WTC11 (cell line): ENCODE data around the gene DCLK1. TPM values are rescaled to one million over a fixed set of nuclear protein-coding genes. Genes with fewer than 3 reads are reported as not detected.

Source experiments
- ATAC-seq: fragments of 200-7000 bp; cut with Tn5 transposase; 2 replicates; pipeline ENCODE4 v1.10.0; 2021; ENCODE audit warnings: mild to moderate bottlenecking, moderate library complexity
- CTCF ChIA-PET: fragments of 300-600 bp; sonication (Branson Sonifier 250); formaldehyde crosslinking; loops from one replicate; lab custom pipeline; 2021; ENCODE audit warnings: antibody characterized with exemption; lab: Charles Lee
- POLR2A ChIA-PET: fragments of 350-600 bp; sonication (Branson Sonifier 250); formaldehyde crosslinking; loops from one replicate; lab custom pipeline; 2021; ENCODE audit warnings: antibody characterized with exemption; lab: Charles Lee
- DNase-seq: peaks from one replicate; pipeline ENCODE4 v3.0.0; 2021; ENCODE audit warnings: low spot score
- H3K27ac Mint-ChIP-seq: 2 replicates; pipeline ENCODE4 v1.8.0; 2021; ENCODE audit warnings: mixed read lengths
- H3K27me3 Mint-ChIP-seq: 2 replicates; pipeline ENCODE4 v1.8.0; 2021; ENCODE audit warnings: low read depth, mild to moderate bottlenecking, moderate library complexity, mixed read lengths
- H3K36me3 Mint-ChIP-seq: 2 replicates; pipeline ENCODE4 v1.8.0; 2021; ENCODE audit warnings: mixed read lengths
- H3K4me1 Mint-ChIP-seq: 2 replicates; pipeline ENCODE4 v1.8.0; 2022; ENCODE audit warnings: mixed read lengths
- H3K4me3 Mint-ChIP-seq: 2 replicates; pipeline ENCODE4 v1.8.0; 2021; ENCODE audit warnings: mild to moderate bottlenecking, moderate library complexity, mixed read lengths
- H3K9me3 Mint-ChIP-seq: 2 replicates; pipeline ENCODE4 v1.8.0; 2021; ENCODE audit warnings: mixed read lengths
- CBFB ChIP-seq: sonication (generic); formaldehyde crosslinking; IDR thresholded peaks from 2 replicates; pipeline ENCODE4 v1.8.1; 2022; ENCODE audit warnings: mild to moderate bottlenecking, low read depth, missing genetic modification reagents
- E2F5 ChIP-seq: sonication (generic); formaldehyde crosslinking; IDR thresholded peaks from 2 replicates; pipeline ENCODE4 v1.8.1; 2022; ENCODE audit warnings: mild to moderate bottlenecking, moderate library complexity, missing genetic modification reagents
- EMX1 ChIP-seq: fragments of 250-450 bp; sonication (Bioruptor Pico); IDR thresholded peaks from 2 replicates; pipeline ENCODE4 v1.8.0; 2021; ENCODE audit warnings: mild to moderate bottlenecking
- FOXJ3 ChIP-seq: sonication (generic); formaldehyde crosslinking; IDR thresholded peaks from 2 replicates; pipeline ENCODE4 v1.9.0; 2021; ENCODE audit warnings: missing genetic modification reagents, mild to moderate bottlenecking, borderline replicate concordance
- HMGA2 ChIP-seq: fragments of 250-450 bp; sonication (Bioruptor Pico); IDR thresholded peaks from 2 replicates; pipeline ENCODE4 v1.4.0; 2021; ENCODE audit warnings: mild to moderate bottlenecking, moderate library complexity
- JUN ChIP-seq: sonication (generic); formaldehyde crosslinking; IDR thresholded peaks from 2 replicates; pipeline ENCODE4 v1.8.0; 2023; ENCODE audit warnings: mild to moderate bottlenecking, missing genetic modification reagents
- MAX ChIP-seq: sonication (generic); formaldehyde crosslinking; IDR thresholded peaks from 2 replicates; pipeline ENCODE4 v1.8.0; 2022; ENCODE audit warnings: mild to moderate bottlenecking, missing genetic modification reagents
- MLX ChIP-seq: sonication (generic); formaldehyde crosslinking; IDR thresholded peaks from 2 replicates; pipeline ENCODE4 v1.8.1; 2023; ENCODE audit warnings: mild to moderate bottlenecking, missing genetic modification reagents, moderate library complexity
- NFE2L1 ChIP-seq: sonication (generic); formaldehyde crosslinking; IDR thresholded peaks from 2 replicates; pipeline ENCODE4 v1.8.1; 2023; ENCODE audit warnings: missing genetic modification reagents
- NR1H2 ChIP-seq: sonication (generic); formaldehyde crosslinking; IDR thresholded peaks from 2 replicates; pipeline ENCODE4 v1.9.0; 2021; ENCODE audit warnings: mild to moderate bottlenecking, moderate library complexity, missing genetic modification reagents
- SMAD3 ChIP-seq: sonication (generic); formaldehyde crosslinking; IDR thresholded peaks from 2 replicates; pipeline ENCODE4 v1.8.0; 2022; ENCODE audit warnings: missing genetic modification reagents, mild to moderate bottlenecking, borderline replicate concordance
- SOX15 ChIP-seq: fragments of 250-450 bp; sonication (Bioruptor Pico); IDR thresholded peaks from 2 replicates; pipeline ENCODE4 v1.9.0; 2021; ENCODE audit warnings: mild to moderate bottlenecking
- TP53 ChIP-seq: sonication (generic); formaldehyde crosslinking; IDR thresholded peaks from 2 replicates; pipeline ENCODE4 v1.8.1; 2023; ENCODE audit warnings: mild to moderate bottlenecking, missing genetic modification reagents
- total RNA-seq: library from RNA; stranded (reverse); gene quantifications from 3 replicates; pipeline ENCODE4 v1.2.3, GENCODE V29; 2021
- TF ChIP-seq, protein P1 (sequence below): sonication (generic); formaldehyde crosslinking; IDR thresholded peaks from 2 replicates; pipeline ENCODE4 v1.8.1; 2023; ENCODE audit warnings: mild to moderate bottlenecking, missing genetic modification reagents
- TF ChIP-seq, protein P2 (sequence below): fragments of 250-450 bp; sonication (Bioruptor Pico); conservative IDR thresholded peaks from 2 replicates; pipeline ENCODE4 v1.9.0; 2021; ENCODE audit warnings: mild to moderate bottlenecking
- TF ChIP-seq, protein P3 (sequence below): sonication (generic); formaldehyde crosslinking; IDR thresholded peaks from 2 replicates; pipeline ENCODE4 v1.8.0; 2023; ENCODE audit warnings: missing genetic modification reagents, mild to moderate bottlenecking, borderline replicate concordance
- TF ChIP-seq, protein P4 (sequence below): sonication (generic); formaldehyde crosslinking; IDR thresholded peaks from 2 replicates; pipeline ENCODE4 v1.8.1; 2022; ENCODE audit warnings: low read depth, mild to moderate bottlenecking, moderate library complexity, missing genetic modification reagents, borderline replicate concordance
- TF ChIP-seq, protein P5 (sequence below): fragments of 250-450 bp; sonication (Bioruptor Pico); IDR thresholded peaks from 2 replicates; pipeline ENCODE4 v1.8.0; 2021; ENCODE audit warnings: mild to moderate bottlenecking

Gene DCLK1
- total RNA-seq, 1 experiment from 2014 or later = 18.5 TPM

GRCh38 chr13:36028359-36029025 lies 102.7 kb downstream of the DCLK1 start (continued):
- TF ChIP-seq, protein P1, sequence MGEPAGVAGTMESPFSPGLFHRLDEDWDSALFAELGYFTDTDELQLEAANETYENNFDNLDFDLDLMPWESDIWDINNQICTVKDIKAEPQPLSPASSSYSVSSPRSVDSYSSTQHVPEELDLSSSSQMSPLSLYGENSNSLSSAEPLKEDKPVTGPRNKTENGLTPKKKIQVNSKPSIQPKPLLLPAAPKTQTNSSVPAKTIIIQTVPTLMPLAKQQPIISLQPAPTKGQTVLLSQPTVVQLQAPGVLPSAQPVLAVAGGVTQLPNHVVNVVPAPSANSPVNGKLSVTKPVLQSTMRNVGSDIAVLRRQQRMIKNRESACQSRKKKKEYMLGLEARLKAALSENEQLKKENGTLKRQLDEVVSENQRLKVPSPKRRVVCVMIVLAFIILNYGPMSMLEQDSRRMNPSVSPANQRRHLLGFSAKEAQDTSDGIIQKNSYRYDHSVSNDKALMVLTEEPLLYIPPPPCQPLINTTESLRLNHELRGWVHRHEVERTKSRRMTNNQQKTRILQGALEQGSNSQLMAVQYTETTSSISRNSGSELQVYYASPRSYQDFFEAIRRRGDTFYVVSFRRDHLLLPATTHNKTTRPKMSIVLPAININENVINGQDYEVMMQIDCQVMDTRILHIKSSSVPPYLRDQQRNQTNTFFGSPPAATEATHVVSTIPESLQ (CRISPR knock-in tag) = no peak
- no peak for TF ChIP-seq JUN (CRISPR knock-in tag)

- peaks cover 17% of the 10 kb centered on the region for H3K36me3 Mint-ChIP-seq
- ChIA-PET POLR2A (no interaction called here), CTCF (interaction anchor here (1.0 kb wide), 1 partner anchor 11 kb away, joined by 3 read pairs; no protein-coding TSS in a partner anchor)
- TF ChIP-seq NFE2L1 (CRISPR knock-in tag) = no peak
- no peak for TF ChIP-seq CBFB (CRISPR knock-in tag)
- TF ChIP-seq NR1H2 (CRISPR knock-in tag) = no peak
- TF ChIP-seq, protein P2, sequence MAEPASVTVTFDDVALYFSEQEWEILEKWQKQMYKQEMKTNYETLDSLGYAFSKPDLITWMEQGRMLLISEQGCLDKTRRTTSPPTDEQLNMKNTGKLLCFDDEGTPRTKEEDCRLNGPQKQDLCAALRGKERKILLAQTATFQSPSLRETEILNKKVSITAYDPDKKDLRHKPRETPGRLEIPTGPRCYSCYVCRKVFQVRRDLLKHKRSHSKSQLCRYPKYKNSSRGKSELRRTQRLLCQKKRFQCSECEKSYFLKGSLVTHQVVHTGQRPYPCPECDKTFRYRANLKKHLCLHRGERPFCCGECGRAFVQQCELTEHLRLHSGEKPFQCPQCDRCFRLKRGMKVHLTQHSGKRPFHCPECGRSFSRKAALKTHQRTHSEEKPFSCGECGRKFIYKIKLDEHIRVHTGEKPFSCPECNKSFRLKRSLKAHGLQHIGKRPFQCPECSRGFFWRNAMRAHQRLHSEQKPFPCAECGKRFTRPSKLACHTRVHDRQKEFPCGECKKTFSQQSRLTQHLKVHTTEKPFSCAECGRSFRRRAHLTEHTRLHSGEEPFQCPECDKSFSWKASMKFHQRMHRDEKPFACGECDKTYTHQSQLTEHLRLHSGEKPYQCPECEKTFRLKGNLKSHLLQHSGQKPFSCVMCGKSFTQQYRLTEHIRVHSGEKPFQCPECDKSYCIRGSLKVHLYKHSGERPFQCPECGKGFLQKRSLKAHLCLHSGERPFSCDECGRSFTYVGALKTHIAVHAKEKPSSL (CRISPR knock-in tag) = no peak
- no peak for TF ChIP-seq MLX (CRISPR knock-in tag)
- no peak for TF ChIP-seq HMGA2 (CRISPR knock-in tag)
- TF ChIP-seq, protein P3, sequence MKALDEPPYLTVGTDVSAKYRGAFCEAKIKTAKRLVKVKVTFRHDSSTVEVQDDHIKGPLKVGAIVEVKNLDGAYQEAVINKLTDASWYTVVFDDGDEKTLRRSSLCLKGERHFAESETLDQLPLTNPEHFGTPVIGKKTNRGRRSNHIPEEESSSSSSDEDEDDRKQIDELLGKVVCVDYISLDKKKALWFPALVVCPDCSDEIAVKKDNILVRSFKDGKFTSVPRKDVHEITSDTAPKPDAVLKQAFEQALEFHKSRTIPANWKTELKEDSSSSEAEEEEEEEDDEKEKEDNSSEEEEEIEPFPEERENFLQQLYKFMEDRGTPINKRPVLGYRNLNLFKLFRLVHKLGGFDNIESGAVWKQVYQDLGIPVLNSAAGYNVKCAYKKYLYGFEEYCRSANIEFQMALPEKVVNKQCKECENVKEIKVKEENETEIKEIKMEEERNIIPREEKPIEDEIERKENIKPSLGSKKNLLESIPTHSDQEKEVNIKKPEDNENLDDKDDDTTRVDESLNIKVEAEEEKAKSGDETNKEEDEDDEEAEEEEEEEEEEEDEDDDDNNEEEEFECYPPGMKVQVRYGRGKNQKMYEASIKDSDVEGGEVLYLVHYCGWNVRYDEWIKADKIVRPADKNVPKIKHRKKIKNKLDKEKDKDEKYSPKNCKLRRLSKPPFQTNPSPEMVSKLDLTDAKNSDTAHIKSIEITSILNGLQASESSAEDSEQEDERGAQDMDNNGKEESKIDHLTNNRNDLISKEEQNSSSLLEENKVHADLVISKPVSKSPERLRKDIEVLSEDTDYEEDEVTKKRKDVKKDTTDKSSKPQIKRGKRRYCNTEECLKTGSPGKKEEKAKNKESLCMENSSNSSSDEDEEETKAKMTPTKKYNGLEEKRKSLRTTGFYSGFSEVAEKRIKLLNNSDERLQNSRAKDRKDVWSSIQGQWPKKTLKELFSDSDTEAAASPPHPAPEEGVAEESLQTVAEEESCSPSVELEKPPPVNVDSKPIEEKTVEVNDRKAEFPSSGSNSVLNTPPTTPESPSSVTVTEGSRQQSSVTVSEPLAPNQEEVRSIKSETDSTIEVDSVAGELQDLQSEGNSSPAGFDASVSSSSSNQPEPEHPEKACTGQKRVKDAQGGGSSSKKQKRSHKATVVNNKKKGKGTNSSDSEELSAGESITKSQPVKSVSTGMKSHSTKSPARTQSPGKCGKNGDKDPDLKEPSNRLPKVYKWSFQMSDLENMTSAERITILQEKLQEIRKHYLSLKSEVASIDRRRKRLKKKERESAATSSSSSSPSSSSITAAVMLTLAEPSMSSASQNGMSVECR (CRISPR knock-in tag) = no peak
- TF ChIP-seq, all 79 proteins: peak for 0
- no peaks in the 10 kb centered on the region; the same call in 1 of the 2 replicates for H3K27me3 Mint-ChIP-seq
- peaks cover 18% of the 10 kb centered on the region for H3K4me1 Mint-ChIP-seq
- ATAC-seq (no peak), DNase-seq (no peak)
- H3K9me3 Mint-ChIP-seq = peaks cover 37% of the 10 kb centered on the region
- H3K4me3 Mint-ChIP-seq = no peak overlapping the region
- no peak overlapping the region for H3K27ac Mint-ChIP-seq
These were observed 104.7 kb downstream of the DCLK1 start for GRCh38 chr13:36026531-36026930.

GRCh38 chr13:36014763-36015162 lies 116.4 kb downstream of the DCLK1 start:
- ATAC-seq (no peak), DNase-seq (no peak)
- Mint-ChIP-seq H3K36me3 (peaks cover 10% of the 10 kb centered on the region), H3K4me1 (peaks cover 20% of the 10 kb centered on the region), H3K27me3 (no peaks in the 10 kb centered on the region), H3K9me3 (peaks cover 13% of the 10 kb centered on the region), H3K4me3 (no peak overlapping the region), H3K27ac (no peak overlapping the region; the same call in 1 of the 2 replicates)
- CTCF ChIA-PET = interaction anchor here (1.1 kb wide), 1 partner anchor 12 kb away, joined by 3 read pairs; no protein-coding TSS in a partner anchor
- POLR2A ChIA-PET = no interaction called here
- no peak for TF ChIP-seq SOX15 (CRISPR knock-in tag)
- TF ChIP-seq SMAD3 (CRISPR knock-in tag) = no peak
- TF ChIP-seq, protein P4, sequence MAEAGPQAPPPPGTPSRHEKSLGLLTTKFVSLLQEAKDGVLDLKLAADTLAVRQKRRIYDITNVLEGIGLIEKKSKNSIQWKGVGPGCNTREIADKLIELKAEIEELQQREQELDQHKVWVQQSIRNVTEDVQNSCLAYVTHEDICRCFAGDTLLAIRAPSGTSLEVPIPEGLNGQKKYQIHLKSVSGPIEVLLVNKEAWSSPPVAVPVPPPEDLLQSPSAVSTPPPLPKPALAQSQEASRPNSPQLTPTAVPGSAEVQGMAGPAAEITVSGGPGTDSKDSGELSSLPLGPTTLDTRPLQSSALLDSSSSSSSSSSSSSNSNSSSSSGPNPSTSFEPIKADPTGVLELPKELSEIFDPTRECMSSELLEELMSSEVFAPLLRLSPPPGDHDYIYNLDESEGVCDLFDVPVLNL = no peak
- no peak for TF ChIP-seq NFE2L1 (CRISPR knock-in tag)
- TF ChIP-seq, protein P5, sequence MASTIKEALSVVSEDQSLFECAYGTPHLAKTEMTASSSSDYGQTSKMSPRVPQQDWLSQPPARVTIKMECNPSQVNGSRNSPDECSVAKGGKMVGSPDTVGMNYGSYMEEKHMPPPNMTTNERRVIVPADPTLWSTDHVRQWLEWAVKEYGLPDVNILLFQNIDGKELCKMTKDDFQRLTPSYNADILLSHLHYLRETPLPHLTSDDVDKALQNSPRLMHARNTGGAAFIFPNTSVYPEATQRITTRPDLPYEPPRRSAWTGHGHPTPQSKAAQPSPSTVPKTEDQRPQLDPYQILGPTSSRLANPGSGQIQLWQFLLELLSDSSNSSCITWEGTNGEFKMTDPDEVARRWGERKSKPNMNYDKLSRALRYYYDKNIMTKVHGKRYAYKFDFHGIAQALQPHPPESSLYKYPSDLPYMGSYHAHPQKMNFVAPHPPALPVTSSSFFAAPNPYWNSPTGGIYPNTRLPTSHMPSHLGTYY (CRISPR knock-in tag) = no peak
- TF ChIP-seq EMX1 (CRISPR knock-in tag) = no peak
- TF ChIP-seq TP53 (CRISPR knock-in tag) = no peak
- no peak for TF ChIP-seq E2F5
- TF ChIP-seq FOXJ3 = no peak
- no peak for TF ChIP-seq MAX (CRISPR knock-in tag)
